ENCODE results near the gene MSH2.
"Not testable (repeated sequence)": the region's sequence is repeated elsewhere in the genome, so short reads cannot be mapped to it uniquely, and the experiment has no call there.

MSH2 gene

GRCh38 chr2:47402805-47403608 lies at the start of gene MSH2:
Gene MSH2 (plus strand): TSS chr2:47403156. CDS start chr2:47403192, 36 bp downstream.
- DNase-seq (ENCODE audit: low read depth), result peak; percentile 76

- DNase-seq (ENCODE audit: low read depth), result no peak
These were observed 48.7 kb upstream of the MSH2 start for GRCh38 chr2:47354013-47354847.

- DNase-seq (ENCODE audit: low read depth), result no peak
These were observed 48.1 kb upstream of the MSH2 start for GRCh38 chr2:47354848-47355204.

GRCh38 chr2:47357483-47357882 lies 45.5 kb upstream of the MSH2 start:
- peak; percentile 31 for DNase-seq (ENCODE audit: low read depth)

DNA sequence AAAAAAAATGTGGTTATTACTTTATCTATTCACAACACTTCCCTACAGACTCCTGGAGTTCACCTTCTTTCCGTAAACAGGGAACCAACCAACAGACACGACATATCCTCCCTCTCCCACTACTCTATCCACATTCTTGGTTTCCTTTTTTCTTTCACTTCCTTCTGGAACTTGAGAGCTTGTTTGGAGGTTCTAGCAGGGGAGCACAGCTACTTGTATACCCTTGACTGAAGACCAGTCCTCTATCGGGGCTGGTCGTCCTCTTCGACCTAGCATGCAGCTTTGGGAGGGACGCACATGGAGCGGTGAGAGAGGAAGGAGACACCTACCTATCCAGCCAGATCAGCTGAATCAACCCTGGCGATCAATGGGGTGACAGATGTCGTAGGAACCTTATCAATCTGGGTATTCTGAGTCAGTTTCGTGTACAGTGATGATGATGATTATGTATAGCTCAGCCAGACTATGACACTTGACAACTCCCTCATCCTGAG lies 43.5 kb upstream of the MSH2 start:
- DNase-seq (ENCODE audit: low read depth), result no peak

GRCh38 chr2:47360283-47360682 lies 42.7 kb upstream of the MSH2 start:
- no peak for DNase-seq (ENCODE audit: low read depth)

GRCh38 chr2:47360927-47361326 lies 42.0 kb upstream of the MSH2 start:
- peak; percentile 27 for DNase-seq (ENCODE audit: low read depth)

- not testable (repeated sequence) for DNase-seq (ENCODE audit: low read depth)
These were observed 41.3 kb upstream of the MSH2 start for GRCh38 chr2:47361505-47362229.

- DNase-seq (ENCODE audit: low read depth), result no peak
These were observed 29.2 kb upstream of the MSH2 start for GRCh38 chr2:47373747-47374146.

- DNase-seq (ENCODE audit: low read depth), result no peak
These were observed 27.6 kb upstream of the MSH2 start for GRCh38 chr2:47375307-47375706.

GRCh38 chr2:47379384-47379783 lies 23.6 kb upstream of the MSH2 start:
- DNase-seq (ENCODE audit: low read depth), result no peak

DNA sequence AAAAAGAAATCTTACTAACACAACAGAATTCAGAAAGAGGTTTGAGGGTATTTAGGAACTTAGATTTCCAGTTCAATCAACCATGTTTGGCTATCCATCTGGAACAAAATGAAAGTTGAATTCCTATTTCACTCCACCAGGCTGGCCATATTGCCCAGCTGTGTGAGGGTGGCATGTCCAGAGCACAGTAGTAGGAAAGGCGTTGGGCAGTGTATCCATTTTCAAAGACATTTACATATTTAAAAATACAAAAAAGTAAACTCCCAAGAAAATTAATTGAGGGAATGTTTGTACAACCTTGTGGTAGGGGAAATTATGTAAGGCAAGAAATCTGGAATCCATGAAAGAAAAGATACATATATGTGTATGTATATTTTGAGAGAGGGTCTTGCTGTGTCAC lies 21.5 kb upstream of the MSH2 start:
- DNase-seq (ENCODE audit: low read depth), result no peak

DNA sequence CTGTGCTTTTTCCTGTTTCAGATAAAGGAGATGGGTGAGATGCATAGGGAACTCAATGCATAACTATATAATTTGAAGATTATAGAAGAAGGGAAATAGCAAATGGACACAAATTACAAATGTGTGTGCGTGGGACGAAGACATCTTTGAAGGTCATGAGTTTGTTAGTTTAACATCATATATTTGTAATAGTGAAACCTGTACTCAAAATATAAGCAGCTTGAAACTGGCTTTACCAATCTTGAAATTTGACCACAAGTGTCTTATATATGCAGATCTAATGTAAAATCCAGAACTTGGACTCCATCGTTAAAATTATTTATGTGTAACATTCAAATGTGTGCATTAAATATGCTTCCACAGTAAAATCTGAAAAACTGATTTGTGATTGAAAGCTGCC lies 16.4 kb upstream of the MSH2 start:
- DNase-seq (ENCODE audit: low read depth), result no peak

GRCh38 chr2:47388888-47389287 lies 14.1 kb upstream of the MSH2 start:
- DNase-seq (ENCODE audit: low read depth), result no peak

GRCh38 chr2:47389692-47390091 lies 13.3 kb upstream of the MSH2 start:
- no peak for DNase-seq (ENCODE audit: low read depth)

DNA sequence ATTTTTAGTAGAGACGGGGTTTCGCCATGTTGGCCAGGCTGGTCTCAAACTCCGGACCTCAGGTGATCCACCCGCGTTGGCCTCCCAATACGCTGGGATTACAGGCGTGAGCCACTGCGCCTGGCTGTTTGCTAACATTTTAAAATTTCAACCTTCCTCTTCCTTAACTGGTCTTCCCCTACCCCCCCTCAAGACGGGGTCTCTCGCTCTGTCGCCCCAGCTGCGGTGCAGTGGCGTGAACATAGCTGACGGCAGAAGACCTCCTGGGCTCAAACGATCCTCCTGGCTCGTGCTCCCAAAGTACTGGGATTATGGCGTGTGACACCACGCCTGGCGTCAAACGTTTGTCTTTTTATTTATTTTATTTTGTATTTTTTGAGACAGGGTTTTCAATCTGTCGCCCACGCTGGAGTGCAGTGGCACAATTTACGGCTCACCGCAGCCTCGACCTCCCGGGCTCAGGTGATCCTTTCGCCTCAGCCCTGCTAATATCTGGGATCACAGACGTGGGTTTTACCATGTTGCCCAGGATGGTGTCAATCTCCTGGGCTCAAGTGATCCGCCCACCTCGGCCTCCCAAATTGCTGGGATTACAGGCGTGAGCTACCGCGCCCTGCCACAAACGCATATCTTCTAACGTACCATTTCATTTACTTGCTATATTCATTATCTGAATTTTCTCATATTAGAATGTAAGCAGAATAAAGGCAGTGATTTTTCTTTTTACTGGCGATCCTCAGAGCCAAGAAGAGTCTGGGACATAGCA lies 984 bp upstream of the MSH2 start:
- no peak for DNase-seq (ENCODE audit: low read depth)

GRCh38 chr2:47402555-47402804 lies 476 bp upstream of the MSH2 start:
- no peak for DNase-seq (ENCODE audit: low read depth)

DNA sequence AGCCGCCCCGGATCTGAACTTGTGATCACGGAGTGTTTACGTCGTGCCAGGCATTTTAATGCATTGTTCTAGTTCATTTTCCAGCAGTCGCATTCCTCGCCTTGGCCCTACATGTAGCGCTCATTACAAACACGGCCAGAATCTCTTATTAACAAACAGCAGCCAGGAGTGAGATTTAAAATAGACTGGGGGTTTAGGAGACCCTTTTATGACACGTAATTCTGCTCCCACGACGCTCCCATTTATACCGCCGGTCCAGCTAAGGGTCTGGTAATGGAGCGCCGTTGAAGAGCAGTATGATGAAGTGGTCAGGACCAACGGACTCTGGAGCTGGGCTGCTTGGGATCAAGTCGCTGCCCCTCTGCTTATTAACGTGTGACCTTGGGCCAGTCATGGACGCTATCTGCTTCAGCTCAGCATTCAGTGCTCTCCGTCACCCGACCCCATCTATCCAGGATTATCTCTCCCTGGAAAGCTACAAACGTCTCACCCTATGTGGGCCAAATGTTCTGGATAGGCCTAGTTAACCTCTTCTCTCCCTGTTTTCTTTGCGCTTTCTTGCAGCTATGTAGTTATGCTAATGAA lies 745 bp downstream of the MSH2 start:
- no peak for DNase-seq (ENCODE audit: low read depth)

DNA sequence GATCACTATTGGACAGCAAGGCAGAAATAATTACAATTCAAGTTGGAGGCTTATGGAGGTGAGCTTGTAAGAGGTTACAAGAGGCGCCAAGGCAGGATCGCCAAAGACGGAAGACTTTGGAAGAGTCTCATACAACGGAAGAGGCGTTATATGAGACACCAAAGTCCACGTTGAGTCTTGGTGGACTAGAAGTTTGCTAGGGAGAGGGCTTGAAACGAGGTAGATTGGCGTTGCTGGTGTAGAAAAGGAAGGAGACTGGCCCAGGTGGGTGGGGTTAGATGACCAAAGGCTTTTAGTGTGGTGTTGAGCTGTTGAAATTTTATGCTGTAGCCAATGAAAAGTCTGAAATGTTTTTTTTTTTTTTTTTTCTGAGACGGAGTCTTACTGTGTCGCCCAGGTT lies 1.4 kb downstream of the MSH2 start:
- DNase-seq (ENCODE audit: low read depth), result no peak

DNA sequence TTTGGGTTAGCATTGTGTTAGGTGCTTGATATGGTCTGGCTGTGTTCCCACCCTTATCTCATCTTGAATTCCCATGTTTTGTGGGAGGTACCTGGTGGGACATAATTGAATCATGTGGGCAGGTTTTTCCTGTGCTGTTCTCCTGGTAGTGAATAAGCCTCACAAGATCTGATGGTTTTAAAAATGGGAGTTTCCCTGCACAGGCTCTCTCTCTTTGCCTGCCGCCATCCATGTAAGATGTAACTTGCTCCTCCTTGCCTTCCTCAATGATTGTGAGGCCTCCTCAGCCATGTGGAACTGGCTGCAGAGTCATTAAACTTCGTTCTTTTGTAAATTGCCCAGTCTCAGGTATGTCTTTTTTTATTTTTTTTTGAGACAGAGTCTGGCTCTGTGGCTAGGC lies 2.8 kb downstream of the MSH2 start:
- DNase-seq (ENCODE audit: low read depth), result no peak

DNA sequence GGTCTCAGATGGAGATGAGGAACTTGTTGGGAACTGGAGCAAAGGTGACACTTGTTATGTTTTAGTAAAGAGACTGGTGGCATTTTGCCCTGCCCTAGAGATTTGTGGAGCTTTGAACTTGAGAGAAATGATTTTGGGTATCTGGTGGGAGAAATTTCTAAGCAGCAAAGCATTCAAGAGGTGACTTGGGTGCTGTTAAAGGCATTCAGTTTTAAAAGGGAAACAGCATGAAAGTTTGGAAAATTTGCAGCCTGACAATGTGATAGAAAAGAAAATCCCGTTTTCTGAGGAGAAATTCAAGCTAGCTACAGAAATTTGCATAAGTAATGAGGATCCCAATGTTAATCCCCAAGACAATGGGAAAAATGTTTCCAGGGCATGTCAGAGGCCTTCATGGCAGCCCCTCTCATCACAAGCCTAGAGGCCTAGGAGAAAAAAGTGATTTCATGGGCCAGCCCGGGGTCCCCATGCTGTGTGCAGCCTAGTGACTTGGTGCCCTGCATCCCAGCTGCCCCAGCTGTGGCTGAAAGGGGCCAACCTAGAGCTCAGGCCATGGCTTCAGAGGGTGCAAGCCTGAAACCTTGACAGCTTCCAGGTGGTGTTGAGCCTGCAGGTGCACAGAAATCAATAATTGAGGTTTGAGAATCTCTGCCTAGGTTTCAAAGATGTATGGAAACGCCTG lies 3.8 kb downstream of the MSH2 start:
- not testable (repeated sequence) for DNase-seq (ENCODE audit: low read depth)

Data from HS-27A (cell line).